Caco-2 (cell line): ENCODE measurements around the gene TOX3. TPM values are rescaled to one million over a fixed set of nuclear protein-coding genes. Genes with fewer than 3 reads are reported as not detected.

Source experiments
- BruUV-seq: library from RNA; stranded (reverse); fragments of 400-500 nt; replicated peaks from 2 replicates; lab custom pipeline; 2021; lab: Mats Ljungman, UMichigan
- CTCF ChIA-PET: fragments of 300-600 bp; sonication (Branson Sonifier 250); formaldehyde crosslinking; loops from one replicate; lab custom pipeline; 2022; ENCODE audit warnings: antibody characterized with exemption; lab: Charles Lee
- POLR2A ChIA-PET: fragments of 300-600 bp; sonication (Branson Sonifier 250); formaldehyde crosslinking; loops from one replicate; lab custom pipeline; 2022; ENCODE audit warnings: antibody characterized with exemption; lab: Charles Lee
- DNase-seq, 2 experiments: peaks; one replicate each; pipeline versions ENCODE4 v3.0.0 to v3.0.0-alpha.2; 2020 to 2022
- H3K27me3 ChIP-seq: replicated peaks from 2 replicates; pipeline ENCODE4 v1.6.0; 2011; ENCODE audit warnings: low read length; ENCODE audit not compliant: control insufficient read depth, insufficient read depth
- H3K36me3 ChIP-seq: 2 replicates; pipeline ENCODE4 v1.5.1; 2011; ENCODE audit warnings: low read length; ENCODE audit not compliant: control insufficient read depth, insufficient read depth
- H3K4me1 ChIP-seq: fragments of 250-450 bp; sonication (Bioruptor Pico); 2 replicates; pipeline ENCODE4 v1.5.1; 2020; ENCODE audit warnings: mild to moderate bottlenecking
- H3K4me3 ChIP-seq: 2 replicates; pipeline ENCODE4 v1.5.1; 2011; ENCODE audit warnings: low read depth, mild to moderate bottlenecking, control low read depth, low read length
- H3K9me3 ChIP-seq: fragments of 250-450 bp; sonication (Bioruptor Pico); 2 replicates; pipeline ENCODE4 v1.5.1; 2020; ENCODE audit warnings: mild to moderate bottlenecking, moderate library complexity
- H3K27ac Mint-ChIP-seq: one replicate; pipeline ENCODE4 v1.8.0; 2022; ENCODE audit warnings: mixed read lengths; ENCODE audit not compliant: unreplicated experiment
- H3K27me3 Mint-ChIP-seq: one replicate; pipeline ENCODE4 v1.8.0; 2022; ENCODE audit warnings: mixed read lengths; ENCODE audit not compliant: insufficient read depth, unreplicated experiment
- H3K36me3 Mint-ChIP-seq: one replicate; pipeline ENCODE4 v1.8.0; 2022; ENCODE audit warnings: mild to moderate bottlenecking, mixed read lengths; ENCODE audit not compliant: insufficient read depth, unreplicated experiment
- H3K4me1 Mint-ChIP-seq: one replicate; pipeline ENCODE4 v1.8.0; 2022; ENCODE audit warnings: low read depth, mixed read lengths; ENCODE audit not compliant: unreplicated experiment
- H3K4me3 Mint-ChIP-seq: one replicate; pipeline ENCODE4 v1.8.0; 2022; ENCODE audit warnings: mild to moderate bottlenecking, moderate library complexity, mixed read lengths; ENCODE audit not compliant: unreplicated experiment
- H3K9me3 Mint-ChIP-seq: one replicate; pipeline ENCODE4 v1.8.0; 2022; ENCODE audit warnings: mixed read lengths; ENCODE audit not compliant: unreplicated experiment
- intact Hi-C: fragments of 100-400 bp; cut with micrococcal nuclease; formaldehyde crosslinking; loops from one replicate; pipeline ENCODE4 v1.10.0; 2022; ENCODE audit not compliant: unreplicated experiment
- total RNA-seq: library from RNA; stranded (reverse); gene quantifications from 2 replicates; pipeline ENCODE4 v1.2.3, GENCODE V29; 2022
- TF ChIP-seq, protein P1 (sequence below), 2 experiments: fragments of 200-600 bp in 1 of 2; IDR thresholded peaks; 1 replicate in 1 of 2; 2 replicates in 1 of 2; pipeline versions ENCODE4 v1.5.1 to v1.8.0; 2011 to 2022; ENCODE audit warnings: antibody characterized with exemption in 1 of 2, control low read depth in 1 of 2, inconsistent platforms in 1 of 2, low read depth in 1 of 2, low read length in 1 of 2, mild to moderate bottlenecking in 1 of 2, moderate library complexity in 1 of 2; ENCODE audit not compliant: insufficient read depth in 1 of 2, severe bottlenecking in 1 of 2, unreplicated experiment in 1 of 2

The TOX3 gene
- total RNA-seq, 1 experiment from 2014 or later = 3.6 TPM

DNA sequence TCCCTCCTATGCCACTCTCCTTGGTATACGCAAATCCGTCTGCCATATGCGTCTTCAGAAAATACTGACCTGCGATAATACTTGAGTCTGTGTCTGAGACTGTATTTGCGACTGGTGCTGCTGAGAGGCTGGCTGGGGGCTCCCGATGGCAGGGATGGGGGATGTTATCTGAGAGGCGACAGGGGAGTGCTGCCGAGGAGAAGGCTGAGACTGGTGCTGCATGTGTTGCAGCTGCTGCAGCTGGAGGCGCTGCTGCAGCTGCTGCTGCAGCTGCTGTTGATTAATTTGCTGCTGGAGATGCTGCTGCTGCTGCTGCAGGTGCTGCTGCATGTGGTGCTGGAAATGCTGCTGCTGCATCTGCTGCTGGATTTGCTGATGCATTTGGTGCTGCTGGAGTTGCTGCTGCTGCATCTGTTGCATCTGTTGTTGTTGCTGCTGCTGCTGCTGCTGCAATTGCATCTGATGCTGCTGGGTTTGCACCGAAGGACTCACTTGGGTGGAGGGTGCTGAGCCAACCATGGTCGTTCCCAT lies 107.7 kb downstream of the TOX3 start:
- Mint-ChIP-seq H3K4me3 (no peak overlapping the region), H3K27me3 (no peaks in the 10 kb centered on the region), H3K9me3 (no peaks in the 10 kb centered on the region), H3K4me1 (no peaks in the 10 kb centered on the region), H3K27ac (no peak overlapping the region), H3K36me3 (peaks cover 6% of the 10 kb centered on the region)
- Histone ChIP-seq H3K36me3 (no peaks in the 10 kb centered on the region; the same call in 1 of the 2 replicates), H3K4me1 (no peaks in the 10 kb centered on the region), H3K4me3 (no peak overlapping the region), H3K9me3 (no peaks in the 10 kb centered on the region), H3K27me3 (no peaks in the 10 kb centered on the region)
- BruUV-seq = no TSS peak
- CTCF ChIA-PET = no interaction called here
- intact Hi-C loops = no loop called here
- POLR2A ChIA-PET = no interaction called here
- DNase-seq = no peak
- TF ChIP-seq, protein P1, sequence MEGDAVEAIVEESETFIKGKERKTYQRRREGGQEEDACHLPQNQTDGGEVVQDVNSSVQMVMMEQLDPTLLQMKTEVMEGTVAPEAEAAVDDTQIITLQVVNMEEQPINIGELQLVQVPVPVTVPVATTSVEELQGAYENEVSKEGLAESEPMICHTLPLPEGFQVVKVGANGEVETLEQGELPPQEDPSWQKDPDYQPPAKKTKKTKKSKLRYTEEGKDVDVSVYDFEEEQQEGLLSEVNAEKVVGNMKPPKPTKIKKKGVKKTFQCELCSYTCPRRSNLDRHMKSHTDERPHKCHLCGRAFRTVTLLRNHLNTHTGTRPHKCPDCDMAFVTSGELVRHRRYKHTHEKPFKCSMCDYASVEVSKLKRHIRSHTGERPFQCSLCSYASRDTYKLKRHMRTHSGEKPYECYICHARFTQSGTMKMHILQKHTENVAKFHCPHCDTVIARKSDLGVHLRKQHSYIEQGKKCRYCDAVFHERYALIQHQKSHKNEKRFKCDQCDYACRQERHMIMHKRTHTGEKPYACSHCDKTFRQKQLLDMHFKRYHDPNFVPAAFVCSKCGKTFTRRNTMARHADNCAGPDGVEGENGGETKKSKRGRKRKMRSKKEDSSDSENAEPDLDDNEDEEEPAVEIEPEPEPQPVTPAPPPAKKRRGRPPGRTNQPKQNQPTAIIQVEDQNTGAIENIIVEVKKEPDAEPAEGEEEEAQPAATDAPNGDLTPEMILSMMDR (IDR thresholded peaks at IDR 0.05; ENCODE audit: insufficient read depth in 1 of 2, low read depth in 1 of 2, low read length in 1 of 2, severe bottlenecking in 1 of 2, unreplicated experiment in 1 of 2) = no peak

DNA sequence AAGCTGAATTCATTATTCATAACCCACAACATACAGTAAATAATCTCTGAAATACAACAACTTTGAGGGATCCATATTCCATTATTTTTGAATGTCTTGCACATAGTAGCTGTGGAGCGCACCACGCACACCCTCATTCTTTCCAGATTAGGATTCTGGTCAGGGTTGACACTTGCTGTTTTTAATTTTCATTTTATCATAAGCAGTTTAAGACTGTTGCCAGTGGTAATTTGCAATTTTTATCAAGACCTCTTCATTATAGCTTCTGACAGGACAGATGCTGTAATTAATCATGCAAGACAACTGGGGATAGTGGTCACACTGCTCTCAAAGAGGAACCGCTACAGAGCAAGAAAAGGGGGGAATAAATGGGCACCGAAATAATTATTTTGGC lies 109.7 kb downstream of the TOX3 start:
- Histone ChIP-seq H3K4me1 (no peaks in the 10 kb centered on the region), H3K36me3 (no peaks in the 10 kb centered on the region; the same call in 1 of the 2 replicates), H3K27me3 (no peaks in the 10 kb centered on the region), H3K4me3 (no peak overlapping the region), H3K9me3 (no peaks in the 10 kb centered on the region)
- intact Hi-C loops = no loop called here
- BruUV-seq = no TSS peak
- Mint-ChIP-seq H3K27ac (no peak overlapping the region), H3K9me3 (no peaks in the 10 kb centered on the region), H3K27me3 (no peaks in the 10 kb centered on the region), H3K4me3 (no peak overlapping the region), H3K4me1 (no peaks in the 10 kb centered on the region), H3K36me3 (peaks cover 6% of the 10 kb centered on the region)
- ChIA-PET POLR2A (no interaction called here), CTCF (no interaction called here)
- TF ChIP-seq, protein P1 (IDR thresholded peaks at IDR 0.05; ENCODE audit: insufficient read depth in 1 of 2, low read depth in 1 of 2, low read length in 1 of 2, severe bottlenecking in 1 of 2, unreplicated experiment in 1 of 2) = no peak
- DNase-seq = no peak

DNA sequence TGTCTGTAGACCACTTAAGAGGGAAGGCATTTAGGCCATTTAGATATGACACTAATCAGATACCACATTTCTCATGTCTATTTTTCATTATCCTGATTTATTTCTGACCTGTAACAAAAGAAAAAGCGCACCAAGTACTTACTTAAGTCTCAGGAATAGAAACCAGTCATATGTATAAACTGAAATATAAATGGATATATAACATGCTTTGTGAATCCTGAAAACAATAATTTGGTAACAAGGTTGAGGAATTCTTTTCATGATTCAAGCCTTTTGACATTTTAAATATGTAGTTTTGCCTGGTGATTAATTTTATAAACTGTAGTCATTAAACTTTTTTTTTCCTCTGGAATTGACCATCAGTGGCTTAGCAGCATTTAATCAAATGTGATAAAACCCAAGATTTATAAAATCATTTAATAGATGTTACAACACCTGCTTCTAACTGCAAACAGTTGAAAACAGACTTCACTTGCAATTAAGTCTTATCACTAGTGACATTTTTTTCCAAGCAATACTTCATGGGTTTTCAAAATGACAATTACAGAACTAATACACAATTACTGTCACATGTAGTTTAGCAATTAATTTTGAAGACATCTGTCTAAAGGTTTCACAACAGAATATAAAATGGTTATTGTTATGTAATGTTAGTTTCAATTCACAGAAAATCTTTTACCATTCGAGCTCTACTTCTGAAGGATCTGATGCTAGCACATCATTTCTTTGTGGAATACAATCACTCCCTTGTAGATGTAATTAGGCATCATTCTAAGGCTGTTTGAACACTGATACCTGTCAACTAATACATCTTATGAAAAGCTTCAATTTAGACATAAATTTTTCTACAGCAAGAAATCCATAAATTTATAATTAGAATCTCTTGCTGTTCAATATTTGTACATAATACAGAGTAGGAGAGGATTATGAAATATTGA lies 110.3 kb downstream of the TOX3 start:
- H3K4me1 Mint-ChIP-seq = no peaks in the 10 kb centered on the region
- H3K4me3 ChIP-seq = no peak overlapping the region
- CTCF ChIA-PET = interaction anchor here (0.6 kb wide), 1 partner anchor 245 kb away, joined by 5 read pairs; no protein-coding TSS in a partner anchor

More for the DNA sequence above, 110.3 kb downstream of the TOX3 start:
- peaks cover 6% of the 10 kb centered on the region for H3K36me3 Mint-ChIP-seq
- Histone ChIP-seq H3K36me3 (no peaks in the 10 kb centered on the region; the same call in 1 of the 2 replicates), H3K9me3 (no peaks in the 10 kb centered on the region), H3K27me3 (no peaks in the 10 kb centered on the region), H3K4me1 (no peaks in the 10 kb centered on the region)
- intact Hi-C loops = no loop called here
- no TSS peak for BruUV-seq
- no peak overlapping the region for H3K27ac Mint-ChIP-seq
- no peak for DNase-seq
- TF ChIP-seq, protein P1 (IDR thresholded peaks at IDR 0.05; ENCODE audit: insufficient read depth in 1 of 2, low read depth in 1 of 2, low read length in 1 of 2, severe bottlenecking in 1 of 2, unreplicated experiment in 1 of 2) = no peak
- H3K27me3 Mint-ChIP-seq = no peaks in the 10 kb centered on the region
- H3K4me3 Mint-ChIP-seq = no peak overlapping the region
- no peaks in the 10 kb centered on the region for H3K9me3 Mint-ChIP-seq
- POLR2A ChIA-PET = no interaction called here
